ENCODE results near the gene PPP1R26.
"Not testable (repeated sequence)": the region's sequence is repeated elsewhere in the genome, so short reads cannot be mapped to it uniquely, and the experiment has no call there.

PPP1R26 gene, protein sequence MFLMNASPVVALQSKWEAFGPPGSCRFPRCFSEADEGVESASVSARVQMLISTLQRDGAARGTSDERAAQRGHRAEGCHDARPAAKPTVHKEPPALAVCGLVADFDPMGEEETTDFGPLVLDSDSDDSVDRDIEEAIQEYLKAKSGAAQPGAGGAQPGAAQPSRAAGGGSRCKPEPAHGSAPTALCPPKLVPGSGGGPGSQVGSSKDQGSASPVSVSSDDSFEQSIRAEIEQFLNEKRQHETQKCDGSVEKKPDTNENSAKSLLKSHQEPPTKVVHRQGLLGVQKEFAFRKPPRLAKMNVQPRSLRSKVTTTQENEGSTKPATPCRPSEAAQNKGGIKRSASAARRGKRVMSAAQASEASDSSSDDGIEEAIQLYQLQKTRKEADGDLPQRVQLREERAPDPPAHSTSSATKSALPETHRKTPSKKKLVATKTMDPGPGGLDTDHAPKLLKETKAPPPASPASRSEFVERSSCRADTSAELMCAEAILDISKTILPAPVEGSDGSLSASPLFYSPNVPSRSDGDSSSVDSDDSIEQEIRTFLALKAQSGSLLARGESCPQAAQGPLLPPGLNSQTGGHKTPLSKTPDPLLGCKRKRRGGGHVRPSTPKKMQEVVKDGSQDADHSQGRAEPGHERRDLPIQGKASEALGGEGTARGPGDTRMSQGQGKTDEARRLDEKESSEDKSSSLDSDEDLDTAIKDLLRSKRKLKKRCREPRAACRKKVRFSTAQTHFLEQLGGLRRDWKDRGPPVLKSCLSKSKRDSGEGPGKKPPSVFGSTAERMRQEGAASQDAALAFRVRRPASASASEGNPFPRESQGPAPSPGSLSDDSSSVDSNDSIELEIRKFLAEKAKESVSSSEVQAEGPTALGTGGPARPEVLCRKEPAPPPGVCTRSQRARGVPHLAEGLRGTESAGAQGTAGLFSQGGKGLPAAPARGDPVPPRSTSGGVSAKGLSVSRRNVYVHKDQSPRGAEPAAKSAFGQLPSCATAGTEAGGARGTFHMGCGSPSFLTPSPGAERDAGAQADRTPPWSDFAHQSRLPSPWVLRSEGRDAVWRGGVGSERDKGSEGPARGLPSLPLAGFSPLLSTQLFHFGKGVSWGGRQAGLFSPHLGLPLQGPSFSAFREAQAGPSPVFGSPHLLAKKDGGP (N-terminal part only)

DNA sequence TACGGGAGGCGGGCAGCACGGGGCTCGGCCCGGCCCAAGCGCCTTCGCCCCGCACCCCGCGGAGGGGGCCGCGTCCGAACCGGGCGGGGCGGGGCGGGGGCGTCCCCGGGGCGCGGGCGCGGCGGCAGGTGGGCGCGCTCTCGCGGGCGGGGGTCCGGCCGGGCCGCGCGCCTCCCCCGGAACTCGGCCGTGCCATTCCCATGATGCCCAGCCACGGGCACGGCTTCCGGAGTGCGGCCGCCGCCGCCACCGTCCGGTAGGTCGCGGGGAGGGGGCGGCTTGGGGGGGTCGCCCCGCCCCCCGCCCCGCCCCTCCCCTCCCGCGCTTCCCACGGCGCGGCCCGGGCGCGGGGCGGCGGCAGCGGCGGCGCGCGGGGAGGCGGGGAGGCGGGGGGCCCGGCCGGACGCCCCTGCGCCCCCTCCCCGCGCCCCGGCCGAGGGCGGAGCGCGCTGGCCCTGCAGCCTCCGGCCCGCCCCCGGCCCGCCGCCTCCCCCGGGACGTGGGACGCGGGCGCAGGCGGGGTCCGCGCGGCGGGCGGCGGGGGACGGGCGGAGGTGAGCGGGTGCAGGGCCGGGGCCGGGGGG is at the start of gene PPP1R26:
Gene PPP1R26, plus strand, starts transcription at position 314 of the 584 bp plus-strand sequence. CDS start 4,729 bp downstream, outside the sequence.
- H3K4me3 ChIP-seq (ENCODE audit: low read depth, low read length): peak within 1 kb of the TSS; percentile 72

DNA sequence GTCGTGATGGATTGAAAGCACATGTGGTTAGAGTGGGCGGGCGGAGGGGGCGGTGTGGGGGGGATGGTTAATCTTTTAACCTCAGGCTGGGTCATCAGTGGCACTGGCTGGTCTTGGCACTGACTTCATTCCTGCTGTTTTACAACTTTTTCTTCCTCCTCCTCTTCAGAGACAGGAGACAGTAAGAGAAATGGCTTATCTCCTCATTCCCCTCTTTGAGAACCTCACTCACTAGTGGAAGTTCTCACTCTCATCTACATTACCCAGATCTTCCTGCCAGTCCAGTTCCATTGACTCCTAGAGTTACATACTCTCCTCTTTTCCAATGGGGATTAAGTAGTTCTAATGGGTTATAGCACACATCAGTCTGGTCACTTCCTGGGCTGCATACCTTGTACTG is 42.3 kb upstream of the PPP1R26 start:
- no peak overlapping the region for H3K4me3 ChIP-seq (ENCODE audit: low read depth, low read length)

DNA sequence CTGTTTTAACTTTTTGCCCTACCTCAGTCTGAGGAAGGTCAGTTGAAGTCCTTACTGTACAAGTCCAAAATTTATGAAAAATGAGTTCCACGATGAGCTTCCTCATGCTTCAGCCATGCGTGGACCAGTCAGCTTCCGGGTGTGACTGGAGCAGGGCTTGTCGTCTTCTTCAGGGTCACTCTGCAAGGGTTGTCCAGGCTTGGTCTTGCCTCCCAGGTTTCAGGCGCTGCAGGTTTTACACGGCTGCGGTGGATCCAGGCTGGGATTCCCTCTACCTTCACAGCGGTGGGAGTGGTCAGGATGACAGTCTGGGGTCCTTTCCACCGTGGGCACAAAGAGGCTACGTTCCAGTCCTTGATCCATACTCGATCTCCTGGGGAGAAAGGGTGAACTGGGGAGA is 41.9 kb upstream of the PPP1R26 start:
- H3K4me3 ChIP-seq (ENCODE audit: low read depth, low read length): not testable (repeated sequence)

DNA sequence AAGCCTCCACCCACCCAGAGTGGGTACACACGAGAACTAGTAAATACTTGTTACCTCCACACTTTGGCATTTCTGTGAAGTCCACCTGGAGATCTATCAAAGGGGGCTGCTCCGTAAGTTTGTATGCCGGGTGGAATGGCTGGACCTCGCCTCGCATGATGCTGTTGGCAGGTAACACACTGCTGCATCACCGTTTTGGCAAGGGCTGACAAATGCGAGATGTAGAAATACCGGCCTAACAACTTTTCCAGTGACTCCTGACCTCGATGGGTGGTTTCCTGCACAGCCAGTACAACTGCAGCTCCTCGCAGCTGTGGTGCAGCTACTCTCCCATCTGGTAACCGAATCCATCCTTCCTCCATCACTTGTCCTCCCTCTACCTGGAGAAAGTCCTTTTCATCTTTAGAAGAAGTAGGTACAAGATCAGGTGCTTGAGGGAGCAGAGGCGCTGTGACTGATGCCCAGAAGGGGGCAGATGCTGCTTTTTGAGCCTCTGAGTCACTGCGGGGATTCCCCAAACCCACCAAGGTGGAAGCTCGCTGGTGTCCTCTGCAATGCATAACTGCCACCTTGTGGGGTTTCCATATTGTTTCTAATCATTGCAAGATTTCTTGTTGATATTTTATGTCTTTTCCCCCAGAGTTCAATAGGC is 40.9 kb upstream of the PPP1R26 start:
- not testable (repeated sequence) for H3K4me3 ChIP-seq (ENCODE audit: low read depth, low read length)

DNA sequence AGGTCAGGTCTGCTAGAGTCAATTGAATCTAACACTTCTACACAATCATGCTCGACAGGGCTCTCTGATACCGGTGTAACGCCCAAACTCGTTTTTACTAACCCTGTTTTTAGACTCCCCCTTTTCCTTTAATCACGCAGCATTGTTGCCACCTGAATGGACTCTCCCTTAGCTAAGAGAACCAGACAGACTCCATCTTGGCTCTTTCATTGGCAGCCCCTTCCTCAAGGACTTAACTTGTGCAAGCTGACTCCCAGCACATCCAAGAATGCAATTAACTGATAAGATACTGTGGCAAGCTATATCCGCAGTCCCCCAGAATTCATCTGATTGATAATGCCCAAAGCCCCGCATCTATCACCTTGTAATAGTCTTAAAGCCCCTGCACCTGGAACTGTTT is 40.1 kb upstream of the PPP1R26 start:
- not testable (repeated sequence) for H3K4me3 ChIP-seq (ENCODE audit: low read depth, low read length)

DNA sequence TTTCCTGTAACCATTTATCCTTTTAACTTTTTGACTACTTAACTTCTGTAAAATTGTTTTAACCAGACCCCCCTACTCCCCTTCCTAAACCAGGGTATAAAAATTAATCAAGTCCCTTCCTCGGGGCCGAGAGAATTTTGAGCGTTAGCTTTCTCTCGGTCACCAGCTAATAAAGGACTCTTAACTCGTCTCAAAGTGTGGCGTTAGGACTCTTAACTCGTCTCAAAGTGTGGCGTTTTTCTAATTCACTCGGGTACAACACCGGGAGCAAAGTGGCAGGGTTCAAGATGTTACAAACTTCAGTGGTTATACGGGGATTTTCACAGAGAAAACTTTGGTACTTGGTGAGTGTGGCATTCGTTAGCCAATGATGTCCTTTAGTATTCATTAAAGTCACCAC is 39.7 kb upstream of the PPP1R26 start:
- no peak overlapping the region for H3K4me3 ChIP-seq (ENCODE audit: low read depth, low read length)

DNA sequence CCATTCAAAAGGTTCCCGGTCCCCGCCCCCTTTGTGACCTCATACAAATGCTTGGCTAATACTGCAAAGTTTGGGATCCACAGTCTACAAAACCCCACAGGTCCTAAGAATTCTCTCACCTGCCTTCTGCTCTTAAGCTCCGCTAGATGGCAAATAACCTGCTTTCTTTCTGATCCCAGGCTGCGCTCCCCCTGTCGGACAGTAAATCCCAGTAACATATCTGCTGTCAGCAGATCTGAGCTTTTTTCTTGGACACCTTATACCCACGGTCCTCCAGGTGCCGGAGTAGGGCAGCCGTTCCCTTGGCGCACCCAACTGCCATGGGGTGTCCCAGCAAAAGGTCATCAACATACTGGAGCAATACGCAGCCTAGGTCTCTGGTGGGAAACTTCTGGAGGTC is 39.0 kb upstream of the PPP1R26 start:
- no peak overlapping the region for H3K4me3 ChIP-seq (ENCODE audit: low read depth, low read length)

DNA sequence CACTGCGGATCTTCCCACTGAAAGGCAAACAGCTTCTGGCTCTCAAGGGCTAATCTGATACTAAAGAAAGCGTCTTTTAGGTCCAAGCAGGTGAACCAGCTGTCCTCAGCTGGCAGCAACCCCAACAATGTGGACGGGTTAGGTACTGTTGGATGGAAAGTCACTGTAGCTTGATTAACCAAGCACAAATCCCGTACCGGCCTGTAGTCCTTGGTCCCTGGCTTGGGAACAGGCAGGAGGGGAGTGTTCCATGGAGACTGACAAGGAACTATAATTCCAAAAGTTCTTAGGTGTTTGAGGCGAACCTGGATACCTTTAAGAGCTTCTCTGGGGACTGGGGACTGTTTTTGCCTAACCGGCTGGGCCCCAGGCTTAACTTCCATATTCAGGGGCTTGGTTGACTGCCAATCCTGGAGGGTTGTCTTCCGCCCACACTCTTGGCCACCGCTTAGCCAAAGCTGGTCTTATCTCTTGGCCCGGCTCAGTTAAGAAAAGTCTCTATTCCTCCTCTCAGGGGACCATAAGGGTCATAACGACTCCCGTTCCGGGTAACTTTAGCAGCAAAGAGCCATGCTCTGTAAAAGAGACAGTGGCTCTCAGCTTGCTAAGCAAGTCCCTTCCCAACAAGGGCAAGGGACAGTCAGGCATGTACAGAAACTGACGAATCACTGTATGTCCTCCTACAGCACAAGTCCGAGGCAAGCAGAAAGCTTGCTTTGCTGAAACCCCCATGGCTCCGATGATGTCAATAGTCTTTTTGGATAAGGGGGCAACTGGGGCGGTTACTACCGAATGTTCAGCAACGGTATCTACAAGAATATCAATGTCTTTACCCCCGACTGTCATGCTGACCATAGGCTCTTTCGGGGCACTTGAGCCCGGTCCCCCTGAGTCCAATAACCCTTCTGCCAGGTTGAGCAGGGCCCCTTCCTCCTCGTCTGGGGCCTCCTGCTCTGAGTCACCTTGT is 38.2 kb upstream of the PPP1R26 start:
- H3K4me3 ChIP-seq (ENCODE audit: low read depth, low read length): not testable (repeated sequence)

DNA sequence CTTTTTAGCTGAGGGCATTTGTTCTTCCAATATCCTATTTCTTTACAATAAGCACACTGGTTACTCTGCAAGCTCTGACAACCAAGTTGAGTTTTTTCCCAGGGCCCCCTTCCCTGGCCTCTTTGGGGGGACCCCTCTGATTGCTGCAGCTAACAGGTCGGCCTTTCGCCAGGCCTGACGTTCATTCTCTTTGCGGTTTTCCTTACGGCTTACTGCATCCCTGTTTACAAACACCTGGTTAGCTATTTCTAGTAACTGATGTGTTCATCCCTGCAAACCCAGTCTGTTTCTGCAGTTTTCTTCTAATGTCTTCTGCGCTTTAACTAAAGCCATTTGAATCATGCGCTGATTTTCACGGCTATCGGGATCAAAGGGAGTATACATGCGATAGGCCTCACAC is 37.5 kb upstream of the PPP1R26 start:
- H3K4me3 ChIP-seq (ENCODE audit: low read depth, low read length): no peak overlapping the region

DNA sequence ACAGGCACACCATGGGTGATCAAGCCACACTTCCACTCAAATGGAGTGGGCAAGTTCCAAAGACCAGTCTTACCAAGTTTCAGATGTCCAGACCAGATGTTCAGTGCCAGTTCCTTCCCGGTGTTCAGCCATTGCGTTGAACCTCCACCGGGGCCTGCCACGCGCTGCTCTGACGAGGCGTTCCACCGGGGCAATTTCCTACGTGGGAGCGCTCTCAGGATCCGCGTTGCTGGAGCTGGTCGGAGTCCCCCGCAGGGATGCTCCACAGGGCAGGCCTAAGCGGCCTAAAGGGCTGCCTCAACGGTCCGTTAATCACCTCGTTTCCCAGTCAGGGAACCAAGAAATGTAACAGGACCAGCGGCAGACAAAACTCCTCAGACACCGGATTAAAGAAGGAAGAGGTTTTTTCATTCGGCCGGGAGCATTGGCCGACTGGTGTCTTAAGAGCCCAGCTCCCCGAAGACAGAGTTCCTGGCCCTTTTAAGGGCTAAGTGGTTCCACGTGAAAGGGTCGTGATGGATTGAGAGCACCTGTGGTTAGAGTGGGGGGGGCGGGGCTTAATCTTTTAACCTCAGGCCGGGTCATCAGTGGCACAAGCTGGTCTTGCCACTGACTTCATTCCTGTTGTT is 35.7 kb upstream of the PPP1R26 start:
- H3K4me3 ChIP-seq (ENCODE audit: low read depth, low read length): no peak overlapping the region

DNA sequence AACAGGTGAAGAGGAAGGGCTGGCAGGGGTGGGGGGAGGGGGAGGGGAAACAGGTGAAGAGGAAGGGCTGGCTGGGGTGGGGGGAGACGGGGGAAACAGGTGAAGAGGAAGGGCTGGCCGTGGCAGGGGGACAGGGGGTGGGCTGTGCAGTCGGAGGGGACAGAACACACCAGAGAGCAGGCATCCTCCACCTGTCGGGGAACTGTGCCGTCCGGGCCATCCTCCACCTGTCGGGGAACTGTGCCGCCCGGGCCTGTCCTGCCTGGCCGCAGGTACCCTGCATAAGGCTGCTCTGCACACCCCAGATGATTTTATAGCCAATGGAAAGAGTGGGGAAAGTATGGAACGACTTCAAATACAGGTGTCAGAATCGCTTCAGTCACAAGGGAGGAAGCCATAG is 32.5 kb upstream of the PPP1R26 start:
- H3K4me3 ChIP-seq (ENCODE audit: low read depth, low read length): no peak overlapping the region

DNA sequence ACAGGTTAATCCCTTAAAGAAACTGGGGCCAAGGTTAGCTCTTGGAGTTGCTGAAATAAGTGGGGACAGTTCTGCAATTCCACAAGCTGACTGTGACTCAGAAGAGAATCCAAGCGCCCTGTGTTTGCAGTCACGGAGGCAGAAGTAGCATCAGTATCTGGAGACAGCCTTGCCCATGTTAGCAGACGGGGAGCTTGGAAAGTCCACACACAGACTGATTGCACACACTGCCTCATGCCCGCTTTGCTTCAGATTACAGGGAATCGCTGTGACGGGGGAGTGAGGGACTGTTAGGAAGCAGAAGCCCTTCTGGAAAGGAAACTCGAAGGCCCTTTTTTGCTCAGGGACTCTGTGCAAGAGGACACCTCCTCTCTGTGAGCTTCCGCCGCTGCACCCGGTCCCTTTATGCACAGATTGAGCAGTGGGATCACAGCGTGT is 30.9 kb upstream of the PPP1R26 start:
- H3K4me3 ChIP-seq (ENCODE audit: low read depth, low read length): no peak overlapping the region

DNA sequence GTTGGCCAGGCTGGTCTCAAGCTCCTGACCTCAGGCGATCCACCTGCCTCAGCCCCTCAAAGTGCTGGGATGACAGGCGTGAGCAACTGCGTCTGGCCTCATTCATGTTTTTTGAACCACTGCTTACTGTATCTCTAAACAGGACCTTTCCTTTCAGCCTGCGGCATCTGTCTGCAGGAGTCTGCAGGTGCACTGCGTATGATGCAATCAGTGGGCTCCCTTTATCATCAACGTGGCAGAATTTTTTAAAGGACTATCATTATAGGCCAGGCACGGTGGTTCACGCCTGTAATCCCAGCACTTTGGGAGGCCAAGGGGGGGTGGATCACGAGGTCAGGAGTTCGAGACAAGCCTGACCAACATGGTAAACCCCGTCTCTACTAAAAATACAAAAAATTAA is 30.1 kb upstream of the PPP1R26 start:
- not testable (repeated sequence) for H3K4me3 ChIP-seq (ENCODE audit: low read depth, low read length)

DNA sequence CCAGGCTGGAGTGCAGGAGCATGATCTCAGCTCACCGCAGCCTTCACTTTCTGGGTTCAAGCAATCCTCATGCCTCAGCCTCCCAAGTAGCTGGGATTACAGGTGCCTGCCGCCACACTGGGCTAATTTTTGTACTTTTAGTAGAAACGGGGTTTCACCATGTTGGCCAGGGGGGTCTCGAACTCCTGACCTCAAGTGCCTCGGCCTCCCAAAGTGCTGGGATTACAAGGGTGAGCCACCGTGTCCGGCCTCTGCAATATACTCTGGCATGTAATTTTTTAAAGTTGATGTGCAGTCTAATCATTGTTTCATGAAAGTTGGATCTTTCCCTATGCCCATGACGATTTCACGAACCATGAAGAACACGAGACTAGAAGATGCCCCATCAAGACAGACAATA is 28.6 kb upstream of the PPP1R26 start:
- no peak overlapping the region for H3K4me3 ChIP-seq (ENCODE audit: low read depth, low read length)

DNA sequence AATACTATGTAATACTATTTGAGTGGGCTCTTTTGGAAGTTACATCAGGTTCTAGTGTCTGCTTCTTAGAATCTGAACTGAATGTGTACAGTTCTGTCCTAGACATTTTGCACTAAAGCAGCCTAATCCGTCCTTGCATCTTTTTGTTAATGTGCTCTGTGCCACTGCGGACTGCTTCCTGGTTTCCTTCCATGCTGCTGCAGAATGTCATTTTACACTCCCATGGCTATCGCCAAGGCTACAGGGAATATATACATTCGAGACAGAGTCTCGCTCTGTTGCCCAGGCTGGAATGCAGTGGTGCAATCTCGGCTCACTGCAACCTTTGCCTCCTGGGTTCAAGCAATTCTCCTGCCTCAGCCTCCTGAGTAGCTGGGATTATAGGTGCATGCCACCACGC is 27.7 kb upstream of the PPP1R26 start:
- H3K4me3 ChIP-seq (ENCODE audit: low read depth, low read length): not testable (repeated sequence)

DNA sequence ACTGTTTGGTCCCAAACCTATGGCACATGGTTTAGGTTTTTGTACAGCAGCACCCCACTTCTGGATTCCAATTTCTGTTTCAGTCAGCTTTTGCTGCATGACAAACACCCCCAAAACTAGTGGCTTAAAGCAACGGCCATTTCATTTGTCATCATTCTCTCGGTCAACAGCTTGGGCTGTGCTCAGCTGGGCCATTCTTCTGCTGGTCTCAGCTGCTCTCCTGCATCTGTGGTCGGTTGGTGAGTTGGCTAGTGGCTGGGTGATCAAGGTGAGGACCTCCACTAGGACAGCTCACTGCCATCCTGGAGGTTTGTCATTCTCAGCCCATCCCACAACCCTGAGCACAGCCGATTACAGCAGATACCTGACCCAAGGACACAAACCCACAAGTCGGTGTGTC is 24.8 kb upstream of the PPP1R26 start:
- no peak overlapping the region for H3K4me3 ChIP-seq (ENCODE audit: low read depth, low read length)

DNA sequence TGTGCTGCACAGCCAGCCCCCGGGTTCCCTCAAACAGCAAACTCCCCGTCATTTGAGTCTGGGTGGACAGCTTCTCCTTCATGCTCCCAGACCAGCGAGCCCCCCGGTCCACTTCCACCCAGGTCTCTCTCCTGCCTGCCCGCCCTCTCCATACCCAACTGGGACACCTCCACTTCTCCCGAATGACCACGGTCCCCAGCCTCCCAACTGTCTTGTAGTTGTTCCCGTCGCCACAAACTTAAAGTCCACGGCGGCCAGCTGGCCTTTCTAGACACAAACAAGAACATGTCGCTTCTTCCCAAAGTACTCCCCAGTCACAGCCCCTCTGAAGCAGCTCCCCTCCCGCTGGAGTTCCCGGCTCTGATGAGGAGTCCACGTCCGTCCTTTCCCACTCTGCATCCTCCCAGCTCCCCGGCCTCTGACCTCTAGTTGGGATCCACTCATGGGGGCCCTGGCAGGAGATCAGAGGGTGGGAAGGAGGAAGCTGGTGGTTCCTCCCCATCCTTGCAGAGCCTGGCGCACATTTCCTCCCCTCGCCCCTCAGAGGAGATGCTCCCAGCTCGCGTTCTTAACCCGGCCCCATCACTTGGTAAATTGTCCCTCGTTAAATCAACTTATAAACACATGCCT is 24.1 kb upstream of the PPP1R26 start:
- no peak overlapping the region for H3K4me3 ChIP-seq (ENCODE audit: low read depth, low read length)

DNA sequence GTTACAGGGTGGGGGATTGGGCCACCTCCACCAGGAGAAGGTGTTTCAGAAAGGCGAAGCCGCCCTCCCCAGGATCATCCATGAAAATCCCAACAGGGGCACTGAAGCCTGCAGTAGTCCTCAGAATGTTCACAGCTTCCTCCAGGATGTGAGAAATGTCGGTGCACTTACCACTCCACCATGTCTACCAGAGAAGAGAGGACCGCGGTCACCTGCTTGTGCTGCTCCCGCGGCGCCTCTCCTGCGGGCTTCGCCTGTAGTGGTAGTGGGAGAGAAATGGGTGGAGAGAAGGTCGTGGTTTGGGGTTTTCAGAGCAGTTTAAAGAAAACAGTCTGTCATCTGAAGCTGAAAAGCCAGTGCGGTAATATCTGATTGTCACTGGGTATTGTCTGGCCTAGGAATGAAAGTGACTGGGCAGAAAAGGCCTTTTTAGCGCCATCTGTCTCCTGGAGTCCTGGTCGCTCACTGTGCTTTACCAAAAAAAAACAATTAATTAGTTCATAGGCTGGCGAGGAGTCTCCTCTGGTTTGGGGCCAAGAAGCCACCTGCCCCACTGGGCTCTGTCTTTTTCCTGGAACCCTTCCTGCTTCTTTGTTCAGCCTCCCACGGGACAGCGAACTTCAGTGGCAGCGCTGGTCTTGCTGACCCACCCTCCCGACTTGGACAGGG is 23.0 kb upstream of the PPP1R26 start:
- H3K4me3 ChIP-seq (ENCODE audit: low read depth, low read length): no peak overlapping the region
